GM23338 (cell line): Measurements from ENCODE around the gene GRM4. TPM values are rescaled to one million over a fixed set of nuclear protein-coding genes. Genes with fewer than 3 reads are reported as not detected.

Experiments used
- ATAC-seq: fragments of 200-7000 bp; cut with Tn5 transposase; 3 replicates; pipeline ENCODE4 v1.9.1; 2020
- DNase-seq: peaks from one replicate; pipeline ENCODE4 v3.0.0-alpha.2; 2015; ENCODE audit warnings: low spot score
- H2AFZ ChIP-seq: fragments of 200-600 bp; sonication (generic); 2 replicates; pipeline ENCODE4 v1.8.0; 2016; ENCODE audit warnings: antibody characterized with exemption, mild to moderate bottlenecking, moderate library complexity
- H3F3A ChIP-seq: fragments of 200-600 bp; sonication (generic); replicated peaks from 2 replicates; pipeline ENCODE4 v1.8.0; 2017; ENCODE audit warnings: antibody characterized with exemption, mixed run types, low read depth
- H3K27ac ChIP-seq: fragments of 200-600 bp; sonication (generic); 2 replicates; pipeline ENCODE4 v1.6.1; 2016; ENCODE audit warnings: low read depth
- H3K27me3 ChIP-seq: fragments of 200-600 bp; sonication (generic); 2 replicates; pipeline ENCODE4 v1.8.0; 2016; ENCODE audit warnings: mild to moderate bottlenecking, mixed run types, moderate library complexity; ENCODE audit not compliant: insufficient read depth
- H3K36me3 ChIP-seq: fragments of 200-600 bp; sonication (generic); 2 replicates; pipeline ENCODE4 v1.8.0; 2016; ENCODE audit warnings: mild to moderate bottlenecking; ENCODE audit not compliant: insufficient read depth
- H3K4me1 ChIP-seq: fragments of 200-600 bp; sonication (generic); 2 replicates; pipeline ENCODE4 v1.8.0; 2016; ENCODE audit warnings: mild to moderate bottlenecking, moderate library complexity; ENCODE audit not compliant: insufficient read depth
- H3K4me2 ChIP-seq: fragments of 200-600 bp; sonication (generic); 2 replicates; pipeline ENCODE4 v1.7.1; 2017; ENCODE audit warnings: mixed run types
- H3K4me3 ChIP-seq: fragments of 200-600 bp; sonication (generic); 2 replicates; pipeline ENCODE4 v1.6.1; 2016; ENCODE audit warnings: mixed run types
- H3K79me2 ChIP-seq: fragments of 200-600 bp; sonication (generic); replicated peaks from 2 replicates; pipeline ENCODE4 v1.8.0; 2017; ENCODE audit warnings: mild to moderate bottlenecking; ENCODE audit not compliant: insufficient read depth
- H3K9me2 ChIP-seq: fragments of 200-600 bp; sonication (generic); 2 replicates; pipeline ENCODE4 v1.8.0; 2017; ENCODE audit not compliant: insufficient read depth
- H4K20me1 ChIP-seq: fragments of 200-600 bp; sonication (generic); replicated peaks from 2 replicates; pipeline ENCODE4 v1.8.0; 2017; ENCODE audit warnings: mild to moderate bottlenecking; ENCODE audit not compliant: insufficient read depth
- H3K27ac Mint-ChIP-seq: 2 replicates; pipeline ENCODE4 v1.8.0; 2020; ENCODE audit warnings: inconsistent platforms, mild to moderate bottlenecking, moderate library complexity, mixed read lengths
- H3K27me3 Mint-ChIP-seq: 3 replicates; pipeline ENCODE4 v1.8.0; 2022; ENCODE audit warnings: low read depth, mild to moderate bottlenecking, moderate library complexity, mixed read lengths, inconsistent platforms; ENCODE audit not compliant: insufficient read depth, poor library complexity
- H3K36me3 Mint-ChIP-seq: 3 replicates; pipeline ENCODE4 v1.8.0; 2021; ENCODE audit warnings: low read depth, mild to moderate bottlenecking, inconsistent platforms, moderate library complexity, mixed read lengths
- H3K4me1 Mint-ChIP-seq: 3 replicates; pipeline ENCODE4 v1.8.0; 2020; ENCODE audit warnings: mild to moderate bottlenecking, inconsistent platforms, mixed read lengths
- H3K4me3 Mint-ChIP-seq: 3 replicates; pipeline ENCODE4 v1.8.0; 2021; ENCODE audit warnings: moderate library complexity, mild to moderate bottlenecking, inconsistent platforms, mixed read lengths
- H3K9me3 Mint-ChIP-seq: 3 replicates; pipeline ENCODE4 v1.8.0; 2020; ENCODE audit warnings: moderate library complexity, mild to moderate bottlenecking, inconsistent platforms, mixed read lengths
- CREB1 ChIP-seq: fragments of 250-450 bp; sonication (Bioruptor Pico); IDR thresholded peaks from 2 replicates; pipeline ENCODE4 v1.5.0; 2020; ENCODE audit warnings: low read depth, mild to moderate bottlenecking, moderate library complexity
- EZH2 ChIP-seq: fragments of 200-600 bp; sonication (generic); IDR thresholded peaks from one replicate; pipeline ENCODE4 v1.8.0; 2017; ENCODE audit warnings: antibody characterized with exemption, mild to moderate bottlenecking, low read depth; ENCODE audit not compliant: unreplicated experiment
- EZH2phosphoT487 ChIP-seq: fragments of 200-600 bp; sonication (generic); IDR thresholded peaks from one replicate; pipeline ENCODE4 v1.8.1; 2018; ENCODE audit warnings: antibody characterized with exemption; ENCODE audit not compliant: unreplicated experiment
- JUNB ChIP-seq: IDR thresholded peaks from one replicate; pipeline ENCODE4 v1.6.1; 2016; ENCODE audit warnings: antibody characterized with exemption; ENCODE audit not compliant: unreplicated experiment
- POLR2AphosphoS5 ChIP-seq: IDR thresholded peaks from 2 replicates; pipeline ENCODE4 v1.6.1; 2016; ENCODE audit warnings: antibody characterized with exemption, low read depth
- STAT1 ChIP-seq: IDR thresholded peaks from one replicate; pipeline ENCODE4 v1.6.1; 2016; ENCODE audit warnings: antibody characterized with exemption; ENCODE audit not compliant: unreplicated experiment
- ZNF114 ChIP-seq: fragments of 250-450 bp; sonication (Bioruptor Pico); IDR thresholded peaks from 2 replicates; pipeline ENCODE4 v1.5.0; 2020; ENCODE audit warnings: mild to moderate bottlenecking, moderate library complexity
- ZNF331 ChIP-seq: fragments of 250-450 bp; sonication (Bioruptor Pico); IDR thresholded peaks from 2 replicates; pipeline ENCODE4 v1.5.0; 2020; ENCODE audit warnings: low read depth, mild to moderate bottlenecking, moderate library complexity
- polyA plus RNA-seq: library from polyadenylated mRNA; unstranded; fragments of >200 nt; fragmentation: Nextera tagmentation; extraction: Ambion mirVana; gene quantifications from 2 replicates; pipeline ENCODE4 v1.2.1, GENCODE V29; 2016
- total RNA-seq: library from RNA; depleted of rRNA; stranded (reverse); fragments of >200 nt; shearing (Covaris generic); gene quantifications from 2 replicates; pipeline ENCODE4 v1.2.3, GENCODE V29; 2014
- TF ChIP-seq, protein P1 (sequence below), 2 experiments: fragments of 200-600 bp in 1 of 2; sonication (generic) in 1 of 2; conservative IDR thresholded peaks; 2 replicates each; pipeline versions ENCODE4 v1.5.1 to v1.6.1; 2016 to 2017; ENCODE audit warnings: antibody characterized with exemption in 2 of 2, low read depth in 2 of 2, mild to moderate bottlenecking in 2 of 2, moderate library complexity in 1 of 2
- TF ChIP-seq, protein P2 (sequence below): fragments of 250-450 bp; sonication (Bioruptor Pico); IDR thresholded peaks from 2 replicates; pipeline ENCODE4 v1.5.0; 2020; ENCODE audit warnings: mild to moderate bottlenecking, moderate library complexity
- TF ChIP-seq, protein P3 (sequence below): IDR thresholded peaks from 2 replicates; pipeline ENCODE4 v1.6.1; 2016; ENCODE audit warnings: antibody characterized with exemption
- TF ChIP-seq, protein P4 (sequence below): IDR thresholded peaks from one replicate; pipeline ENCODE4 v1.6.1; 2018; ENCODE audit warnings: antibody characterized with exemption; ENCODE audit not compliant: unreplicated experiment

The GRM4 gene
- total and polyA plus RNA-seq, 2 experiments from 2014 or later: 7.0 to 30.6 TPM

DNA sequence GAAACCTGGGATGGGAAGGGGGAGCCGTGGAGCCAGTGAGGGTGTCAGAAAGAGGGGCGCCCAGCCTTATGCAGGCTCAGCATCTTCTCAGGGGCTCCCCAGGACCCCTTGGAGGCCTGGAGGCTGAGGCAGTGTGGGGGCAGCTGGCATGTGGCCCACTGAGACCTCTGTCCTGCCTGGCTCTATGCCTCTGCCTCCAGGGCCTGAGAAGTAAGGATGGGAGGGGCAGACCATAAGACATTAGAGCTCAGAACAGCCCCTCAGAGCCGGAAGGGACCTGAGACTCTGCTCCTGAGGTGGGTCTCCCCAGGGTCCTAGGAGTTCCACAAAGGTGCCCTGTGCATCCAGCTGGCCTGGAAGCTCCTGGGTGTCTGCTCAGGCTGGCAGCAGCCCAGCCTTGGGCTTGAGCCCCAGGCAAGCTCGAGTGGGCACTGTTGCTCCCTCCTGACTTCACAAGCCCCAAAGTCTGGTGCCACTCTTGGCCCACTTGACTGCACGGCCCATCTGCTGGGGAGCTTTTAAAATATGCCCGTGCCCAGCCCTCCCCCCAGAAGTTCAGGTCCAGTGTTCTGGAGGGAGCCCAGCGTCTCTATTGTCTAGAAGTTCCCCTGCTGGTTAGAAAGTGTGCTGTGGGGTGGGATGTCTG is 126.8 kb downstream of the GRM4 start:
- TF ChIP-seq, protein P1, sequence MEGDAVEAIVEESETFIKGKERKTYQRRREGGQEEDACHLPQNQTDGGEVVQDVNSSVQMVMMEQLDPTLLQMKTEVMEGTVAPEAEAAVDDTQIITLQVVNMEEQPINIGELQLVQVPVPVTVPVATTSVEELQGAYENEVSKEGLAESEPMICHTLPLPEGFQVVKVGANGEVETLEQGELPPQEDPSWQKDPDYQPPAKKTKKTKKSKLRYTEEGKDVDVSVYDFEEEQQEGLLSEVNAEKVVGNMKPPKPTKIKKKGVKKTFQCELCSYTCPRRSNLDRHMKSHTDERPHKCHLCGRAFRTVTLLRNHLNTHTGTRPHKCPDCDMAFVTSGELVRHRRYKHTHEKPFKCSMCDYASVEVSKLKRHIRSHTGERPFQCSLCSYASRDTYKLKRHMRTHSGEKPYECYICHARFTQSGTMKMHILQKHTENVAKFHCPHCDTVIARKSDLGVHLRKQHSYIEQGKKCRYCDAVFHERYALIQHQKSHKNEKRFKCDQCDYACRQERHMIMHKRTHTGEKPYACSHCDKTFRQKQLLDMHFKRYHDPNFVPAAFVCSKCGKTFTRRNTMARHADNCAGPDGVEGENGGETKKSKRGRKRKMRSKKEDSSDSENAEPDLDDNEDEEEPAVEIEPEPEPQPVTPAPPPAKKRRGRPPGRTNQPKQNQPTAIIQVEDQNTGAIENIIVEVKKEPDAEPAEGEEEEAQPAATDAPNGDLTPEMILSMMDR (conservative IDR thresholded peaks at IDR 0.05; ENCODE audit: low read depth in 2 of 2): no peak
- TF ChIP-seq, protein P2, sequence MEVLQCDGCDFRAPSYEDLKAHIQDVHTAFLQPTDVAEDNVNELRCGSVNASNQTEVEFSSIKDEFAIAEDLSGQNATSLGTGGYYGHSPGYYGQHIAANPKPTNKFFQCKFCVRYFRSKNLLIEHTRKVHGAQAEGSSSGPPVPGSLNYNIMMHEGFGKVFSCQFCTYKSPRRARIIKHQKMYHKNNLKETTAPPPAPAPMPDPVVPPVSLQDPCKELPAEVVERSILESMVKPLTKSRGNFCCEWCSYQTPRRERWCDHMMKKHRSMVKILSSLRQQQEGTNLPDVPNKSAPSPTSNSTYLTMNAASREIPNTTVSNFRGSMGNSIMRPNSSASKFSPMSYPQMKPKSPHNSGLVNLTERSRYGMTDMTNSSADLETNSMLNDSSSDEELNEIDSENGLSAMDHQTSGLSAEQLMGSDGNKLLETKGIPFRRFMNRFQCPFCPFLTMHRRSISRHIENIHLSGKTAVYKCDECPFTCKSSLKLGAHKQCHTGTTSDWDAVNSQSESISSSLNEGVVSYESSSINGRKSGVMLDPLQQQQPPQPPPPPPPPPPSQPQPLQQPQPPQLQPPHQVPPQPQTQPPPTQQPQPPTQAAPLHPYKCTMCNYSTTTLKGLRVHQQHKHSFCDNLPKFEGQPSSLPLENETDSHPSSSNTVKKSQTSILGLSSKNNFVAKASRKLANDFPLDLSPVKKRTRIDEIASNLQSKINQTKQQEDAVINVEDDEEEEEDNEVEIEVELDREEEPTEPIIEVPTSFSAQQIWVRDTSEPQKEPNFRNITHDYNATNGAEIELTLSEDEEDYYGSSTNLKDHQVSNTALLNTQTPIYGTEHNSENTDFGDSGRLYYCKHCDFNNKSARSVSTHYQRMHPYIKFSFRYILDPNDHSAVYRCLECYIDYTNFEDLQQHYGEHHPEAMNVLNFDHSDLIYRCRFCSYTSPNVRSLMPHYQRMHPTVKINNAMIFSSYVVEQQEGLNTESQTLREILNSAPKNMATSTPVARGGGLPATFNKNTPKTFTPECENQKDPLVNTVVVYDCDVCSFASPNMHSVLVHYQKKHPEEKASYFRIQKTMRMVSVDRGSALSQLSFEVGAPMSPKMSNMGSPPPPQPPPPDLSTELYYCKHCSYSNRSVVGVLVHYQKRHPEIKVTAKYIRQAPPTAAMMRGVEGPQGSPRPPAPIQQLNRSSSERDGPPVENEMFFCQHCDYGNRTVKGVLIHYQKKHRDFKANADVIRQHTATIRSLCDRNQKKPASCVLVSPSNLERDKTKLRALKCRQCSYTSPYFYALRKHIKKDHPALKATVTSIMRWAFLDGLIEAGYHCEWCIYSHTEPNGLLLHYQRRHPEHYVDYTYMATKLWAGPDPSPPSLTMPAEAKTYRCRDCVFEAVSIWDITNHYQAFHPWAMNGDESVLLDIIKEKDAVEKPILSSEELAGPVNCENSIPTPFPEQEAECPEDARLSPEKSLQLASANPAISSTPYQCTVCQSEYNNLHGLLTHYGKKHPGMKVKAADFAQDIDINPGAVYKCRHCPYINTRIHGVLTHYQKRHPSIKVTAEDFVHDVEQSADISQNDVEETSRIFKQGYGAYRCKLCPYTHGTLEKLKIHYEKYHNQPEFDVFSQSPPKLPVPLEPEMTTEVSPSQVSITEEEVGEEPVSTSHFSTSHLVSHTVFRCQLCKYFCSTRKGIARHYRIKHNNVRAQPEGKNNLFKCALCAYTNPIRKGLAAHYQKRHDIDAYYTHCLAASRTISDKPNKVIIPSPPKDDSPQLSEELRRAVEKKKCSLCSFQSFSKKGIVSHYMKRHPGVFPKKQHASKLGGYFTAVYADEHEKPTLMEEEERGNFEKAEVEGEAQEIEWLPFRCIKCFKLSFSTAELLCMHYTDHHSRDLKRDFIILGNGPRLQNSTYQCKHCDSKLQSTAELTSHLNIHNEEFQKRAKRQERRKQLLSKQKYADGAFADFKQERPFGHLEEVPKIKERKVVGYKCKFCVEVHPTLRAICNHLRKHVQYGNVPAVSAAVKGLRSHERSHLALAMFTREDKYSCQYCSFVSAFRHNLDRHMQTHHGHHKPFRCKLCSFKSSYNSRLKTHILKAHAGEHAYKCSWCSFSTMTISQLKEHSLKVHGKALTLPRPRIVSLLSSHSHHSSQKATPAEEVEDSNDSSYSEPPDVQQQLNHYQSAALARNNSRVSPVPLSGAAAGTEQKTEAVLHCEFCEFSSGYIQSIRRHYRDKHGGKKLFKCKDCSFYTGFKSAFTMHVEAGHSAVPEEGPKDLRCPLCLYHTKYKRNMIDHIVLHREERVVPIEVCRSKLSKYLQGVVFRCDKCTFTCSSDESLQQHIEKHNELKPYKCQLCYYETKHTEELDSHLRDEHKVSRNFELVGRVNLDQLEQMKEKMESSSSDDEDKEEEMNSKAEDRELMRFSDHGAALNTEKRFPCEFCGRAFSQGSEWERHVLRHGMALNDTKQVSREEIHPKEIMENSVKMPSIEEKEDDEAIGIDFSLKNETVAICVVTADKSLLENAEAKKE (CRISPR knock-in tag): no peak
- TF ChIP-seq CREB1 (CRISPR knock-in tag): no peak
- no peak for TF ChIP-seq ZNF114 (CRISPR knock-in tag)
- TF ChIP-seq STAT1: no peak
- TF ChIP-seq JUNB: no peak
- TF ChIP-seq, protein P3, sequence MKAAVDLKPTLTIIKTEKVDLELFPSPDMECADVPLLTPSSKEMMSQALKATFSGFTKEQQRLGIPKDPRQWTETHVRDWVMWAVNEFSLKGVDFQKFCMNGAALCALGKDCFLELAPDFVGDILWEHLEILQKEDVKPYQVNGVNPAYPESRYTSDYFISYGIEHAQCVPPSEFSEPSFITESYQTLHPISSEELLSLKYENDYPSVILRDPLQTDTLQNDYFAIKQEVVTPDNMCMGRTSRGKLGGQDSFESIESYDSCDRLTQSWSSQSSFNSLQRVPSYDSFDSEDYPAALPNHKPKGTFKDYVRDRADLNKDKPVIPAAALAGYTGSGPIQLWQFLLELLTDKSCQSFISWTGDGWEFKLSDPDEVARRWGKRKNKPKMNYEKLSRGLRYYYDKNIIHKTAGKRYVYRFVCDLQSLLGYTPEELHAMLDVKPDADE: no peak
- TF ChIP-seq EZH2phosphoT487: no peak
- TF ChIP-seq, protein P4, sequence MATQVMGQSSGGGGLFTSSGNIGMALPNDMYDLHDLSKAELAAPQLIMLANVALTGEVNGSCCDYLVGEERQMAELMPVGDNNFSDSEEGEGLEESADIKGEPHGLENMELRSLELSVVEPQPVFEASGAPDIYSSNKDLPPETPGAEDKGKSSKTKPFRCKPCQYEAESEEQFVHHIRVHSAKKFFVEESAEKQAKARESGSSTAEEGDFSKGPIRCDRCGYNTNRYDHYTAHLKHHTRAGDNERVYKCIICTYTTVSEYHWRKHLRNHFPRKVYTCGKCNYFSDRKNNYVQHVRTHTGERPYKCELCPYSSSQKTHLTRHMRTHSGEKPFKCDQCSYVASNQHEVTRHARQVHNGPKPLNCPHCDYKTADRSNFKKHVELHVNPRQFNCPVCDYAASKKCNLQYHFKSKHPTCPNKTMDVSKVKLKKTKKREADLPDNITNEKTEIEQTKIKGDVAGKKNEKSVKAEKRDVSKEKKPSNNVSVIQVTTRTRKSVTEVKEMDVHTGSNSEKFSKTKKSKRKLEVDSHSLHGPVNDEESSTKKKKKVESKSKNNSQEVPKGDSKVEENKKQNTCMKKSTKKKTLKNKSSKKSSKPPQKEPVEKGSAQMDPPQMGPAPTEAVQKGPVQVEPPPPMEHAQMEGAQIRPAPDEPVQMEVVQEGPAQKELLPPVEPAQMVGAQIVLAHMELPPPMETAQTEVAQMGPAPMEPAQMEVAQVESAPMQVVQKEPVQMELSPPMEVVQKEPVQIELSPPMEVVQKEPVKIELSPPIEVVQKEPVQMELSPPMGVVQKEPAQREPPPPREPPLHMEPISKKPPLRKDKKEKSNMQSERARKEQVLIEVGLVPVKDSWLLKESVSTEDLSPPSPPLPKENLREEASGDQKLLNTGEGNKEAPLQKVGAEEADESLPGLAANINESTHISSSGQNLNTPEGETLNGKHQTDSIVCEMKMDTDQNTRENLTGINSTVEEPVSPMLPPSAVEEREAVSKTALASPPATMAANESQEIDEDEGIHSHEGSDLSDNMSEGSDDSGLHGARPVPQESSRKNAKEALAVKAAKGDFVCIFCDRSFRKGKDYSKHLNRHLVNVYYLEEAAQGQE: no peak
- no peak for TF ChIP-seq ZNF331 (CRISPR knock-in tag)
- TF ChIP-seq EZH2: no peak
- no peak for TF ChIP-seq POLR2AphosphoS5
- Mint-ChIP-seq H3K36me3 (peaks cover 21% of the 10 kb centered on the region), H3K4me3 (no peak overlapping the region), H3K4me1 (peaks cover 13% of the 10 kb centered on the region), H3K9me3 (peaks cover 16% of the 10 kb centered on the region), H3K27ac (no peak overlapping the region), H3K27me3 (peaks cover 22% of the 10 kb centered on the region)
- H3K27ac ChIP-seq: no peak overlapping the region
- H3K4me3 ChIP-seq: no peak overlapping the region
- H3K36me3 ChIP-seq: no peaks in the 10 kb centered on the region; the same call in 1 of the 2 replicates
- H4K20me1 ChIP-seq: no peaks in the 10 kb centered on the region
- no peaks in the 10 kb centered on the region for H3K9me2 ChIP-seq
- H3K4me1 ChIP-seq: no peaks in the 10 kb centered on the region; the same call in 1 of the 2 replicates
- ATAC-seq (no peak), DNase-seq (no peak)
- H3K27me3 ChIP-seq: peaks cover 24% of the 10 kb centered on the region
- H2AFZ ChIP-seq: no peak overlapping the region
- no peaks in the 10 kb centered on the region for H3K79me2 ChIP-seq
- H3K4me2 ChIP-seq: no peak overlapping the region
- H3F3A ChIP-seq: no peaks in the 10 kb centered on the region
